ENCODE measurements around the gene SEC24C.

GRCh38 chr10:73730153-73730906 is 13.8 kb upstream of the SEC24C start:
- peak; percentile 80 to 82 for TF ChIP-seq POLR2AphosphoS5 (IDR thresholded peaks at IDR 0.05)
- no peak for TF ChIP-seq CTCF (IDR thresholded peaks at IDR 0.05)
- peak; percentile 55 for TF ChIP-seq POLR2A (IDR thresholded peaks at IDR 0.05; ENCODE audit: low read depth)
- TF ChIP-seq EP300 (IDR thresholded peaks at IDR 0.05), result no peak

Measured in esophagus muscularis mucosa (tissue), 4 donors.